ENCODE results near the gene GUCY2D.

GUCY2D gene

GRCh38 chr17:8064561-8065019, 62.2 kb downstream of the GUCY2D start:
- DNase-seq (ENCODE audit: low spot score): no peak

- DNase-seq (ENCODE audit: low spot score): no peak
Measured at GRCh38 chr17:8066841-8067775, 64.7 kb downstream of the GUCY2D start.

- DNase-seq (ENCODE audit: low spot score): no peak
Measured at GRCh38 chr17:8067806-8068205, 65.4 kb downstream of the GUCY2D start.

- DNase-seq (ENCODE audit: low spot score): no peak
Measured at GRCh38 chr17:8068736-8069586, 66.5 kb downstream of the GUCY2D start.

GRCh38 chr17:8069587-8069860, 67.1 kb downstream of the GUCY2D start:
- no peak for DNase-seq (ENCODE audit: low spot score)

All from left forelimb (tissue), 1 donor.